Measurements from ENCODE around the gene ZNF428. TPM values are rescaled to one million over a fixed set of nuclear protein-coding genes. Genes with fewer than 3 reads are reported as not detected.

ZNF428 gene
- total and polyA plus RNA-seq, 8 donors: 24.7 to 99.9 (median 80.9) TPM

- Histone ChIP-seq H3K27ac (no peak overlapping the region), H3K9me3 (no peaks in the 10 kb centered on the region), H3K4me1 (peaks cover 16 to 44% of the 10 kb centered on the region in 2 donors), H3K4me3 (peak overlapping the region in 1 of 2 donors; percentile 82), H3K36me3 (peaks cover 0 to 52% of the 10 kb centered on the region in 2 donors), H3K27me3 (no peaks in the 10 kb centered on the region)
- intact Hi-C loops (cut with DNase I): no loop called here
- DNase-seq (no peak), ATAC-seq (no peak)
- TF ChIP-seq CTCF (IDR thresholded peaks at IDR 0.05): no peak
These were observed 21.6 kb downstream of the ZNF428 start for GRCh38 chr19:43597876-43598275.

GRCh38 chr19:43596842-43597461, 22.5 kb downstream of the ZNF428 start:
- H3K27ac ChIP-seq: peak overlapping the region; percentile 96 to 97
- no peak for TF ChIP-seq CTCF (IDR thresholded peaks at IDR 0.05)
- H3K27me3 ChIP-seq: no peaks in the 10 kb centered on the region
- DNase-seq (no peak), ATAC-seq (no peak)
- peaks cover 16 to 44% of the 10 kb centered on the region in 2 donors for H3K4me1 ChIP-seq
- peak overlapping the region; percentile 63 to 82 for H3K4me3 ChIP-seq
- H3K36me3 ChIP-seq: peaks cover 0 to 57% of the 10 kb centered on the region in 2 donors
- no peaks in the 10 kb centered on the region for H3K9me3 ChIP-seq
- intact Hi-C loops (cut with DNase I): no loop called here

GRCh38 chr19:43595999-43596841, 23.2 kb downstream of the ZNF428 start, which contains the start of the genes IRGQ and ZNF576:
Gene IRGQ (minus strand): TSS chr19:43596134. CDS start chr19:43595338, 796 bp downstream.
Gene ZNF576 (plus strand): TSS chr19:43596595. CDS start chr19:43597109, 514 bp downstream.
- peaks cover 16 to 44% of the 10 kb centered on the region in 2 donors for H3K4me1 ChIP-seq
- DNase-seq (peak; percentile 100), ATAC-seq (peak; percentile 91)
- peak within 1 kb of the TSS; percentile 96 to 97 for H3K27ac ChIP-seq
- no peaks in the 10 kb centered on the region for H3K9me3 ChIP-seq
- peaks cover 0 to 57% of the 10 kb centered on the region in 2 donors for H3K36me3 ChIP-seq
- H3K4me3 ChIP-seq: peak within 1 kb of the TSS; percentile 64 to 82
- intact Hi-C loops (cut with DNase I): no loop called here
- H3K27me3 ChIP-seq: no peaks in the 10 kb centered on the region
- no peak for TF ChIP-seq CTCF (IDR thresholded peaks at IDR 0.05)

- Histone ChIP-seq H3K27me3 (no peaks in the 10 kb centered on the region), H3K4me1 (peaks cover 16 to 44% of the 10 kb centered on the region in 2 donors), H3K27ac (peak overlapping the region; percentile 96 to 97), H3K36me3 (peaks cover 0 to 57% of the 10 kb centered on the region in 2 donors), H3K9me3 (no peaks in the 10 kb centered on the region), H3K4me3 (peak overlapping the region; percentile 64 to 82)
- TF ChIP-seq CTCF (IDR thresholded peaks at IDR 0.05): no peak
- ATAC-seq: peak; percentile 24
- peak in 1 of 4 donors; percentile 38 for DNase-seq
- intact Hi-C loops (cut with DNase I): no loop called here
These were observed 23.8 kb downstream of the ZNF428 start for GRCh38 chr19:43595605-43595998.
